Left lung (tissue), 10 donors: ENCODE data around the gene SYDE2. TPM values are rescaled to one million over a fixed set of nuclear protein-coding genes. Genes with fewer than 3 reads are reported as not detected.
A peak's percentile ranks its signal among the peaks of the same experiment; 100 is the strongest.

Source experiments
- ATAC-seq: fragments of 200-7000 bp; cut with Tn5 transposase; one replicate; pipeline ENCODE4 v1.9.1; 2020; ENCODE audit warnings: moderate library complexity
- DNase-seq, 4 donors: peaks; one replicate each; pipeline ENCODE4 v3.0.0-alpha.2; 2013 to 2020
- H3K27ac ChIP-seq, 2 donors: fragments of 200-600 bp; sonication (generic) in 1 of 2; one replicate each; pipeline versions ENCODE4 v1.5.0 to v1.8.0; 2020 to 2021
- H3K27me3 ChIP-seq, 2 donors: fragments of 200-600 bp; sonication (generic) in 1 of 2; one replicate each; pipeline versions ENCODE4 v1.5.0 to v1.8.0; 2020 to 2021
- H3K36me3 ChIP-seq, 2 donors: fragments of 200-600 bp; sonication (generic) in 1 of 2; one replicate each; pipeline versions ENCODE4 v1.5.0 to v1.8.0; 2020 to 2021
- H3K4me1 ChIP-seq, 2 donors: fragments of 200-600 bp; one replicate each; pipeline ENCODE4 v1.8.0; 2021
- H3K4me3 ChIP-seq, 2 donors: fragments of 200-600 bp; sonication (generic) in 1 of 2; one replicate each; pipeline versions ENCODE4 v1.5.0 to v1.8.0; 2020 to 2021; ENCODE audit warnings: mild to moderate bottlenecking in 1 of 2
- H3K9me3 ChIP-seq, 2 donors: fragments of 200-600 bp; sonication (generic) in 1 of 2; one replicate each; pipeline versions ENCODE4 v1.5.0 to v1.8.0; 2020 to 2021
- CTCF ChIP-seq, 2 donors: fragments of 200-600 bp; sonication (generic) in 1 of 2; IDR thresholded peaks; one replicate each; pipeline versions ENCODE4 v1.5.0 to v1.8.0; 2021; ENCODE audit warnings: antibody characterized with exemption in 2 of 2
- intact Hi-C, 2 donors: fragments of 100-400 bp; cut with DNase I; formaldehyde crosslinking; loops; one replicate each; pipeline versions ENCODE4 v1.11.2 to v1.14.2; 2022
- polyA plus RNA-seq, 6 donors: library from polyadenylated mRNA; unstranded; fragments of 120-200 nt; gene quantifications; one replicate each; pipeline ENCODE4 v1.2.1, GENCODE V29; 2013; ENCODE audit not compliant: insufficient read length in 6 of 6
- total RNA-seq, 2 donors: library from RNA; stranded (reverse); fragmentation: NEBNext Ultra II Directional; extraction: Animal tissue kit (Norgen Biotek cat#: 25700); gene quantifications; one replicate each; pipeline ENCODE4 v1.2.1, GENCODE V29; 2021
- donor health status: DM: no; HTN: yes; CAD: no.
- donor health status: DM: no; HTN: no; CAD: no.

The SYDE2 gene
- total and polyA plus RNA-seq, 8 donors = 11.1 to 18.2 (median 14.2) TPM

GRCh38 chr1:85128316-85128715, 72.5 kb downstream of the SYDE2 start:
- Histone ChIP-seq H3K4me1 (no peaks in the 10 kb centered on the region), H3K36me3 (no peaks in the 10 kb centered on the region), H3K9me3 (no peaks in the 10 kb centered on the region), H3K27ac (no peak overlapping the region), H3K27me3 (no peaks in the 10 kb centered on the region), H3K4me3 (no peak overlapping the region)
- intact Hi-C loops = no loop called here
- no peak for TF ChIP-seq CTCF (IDR thresholded peaks at IDR 0.05)
- DNase-seq = peak in 1 of 4 donors; percentile 36
- no peak for ATAC-seq

- H3K36me3 ChIP-seq = no peaks in the 10 kb centered on the region
- DNase-seq (peak in 2 of 4 donors; percentile 72 to 84), ATAC-seq (no peak)
- intact Hi-C loops = no loop called here
- H3K4me1 ChIP-seq = no peaks in the 10 kb centered on the region
- H3K9me3 ChIP-seq = no peaks in the 10 kb centered on the region
- no peak overlapping the region for H3K27ac ChIP-seq
- H3K4me3 ChIP-seq = no peak overlapping the region
- no peaks in the 10 kb centered on the region for H3K27me3 ChIP-seq
- TF ChIP-seq CTCF (IDR thresholded peaks at IDR 0.05) = no peak
Measured at GRCh38 chr1:85125891-85126290, 74.9 kb downstream of the SYDE2 start.

GRCh38 chr1:85124091-85124490, 76.7 kb downstream of the SYDE2 start:
- ATAC-seq (no peak), DNase-seq (no peak)
- no peaks in the 10 kb centered on the region for H3K36me3 ChIP-seq
- no peak overlapping the region for H3K4me3 ChIP-seq
- H3K9me3 ChIP-seq = no peaks in the 10 kb centered on the region
- TF ChIP-seq CTCF (IDR thresholded peaks at IDR 0.05) = no peak
- intact Hi-C loops = no loop called here
- no peaks in the 10 kb centered on the region for H3K4me1 ChIP-seq
- no peak overlapping the region for H3K27ac ChIP-seq
- no peaks in the 10 kb centered on the region for H3K27me3 ChIP-seq

- ATAC-seq (no peak), DNase-seq (no peak)
- Histone ChIP-seq H3K9me3 (no peaks in the 10 kb centered on the region), H3K4me3 (no peak overlapping the region), H3K27me3 (no peaks in the 10 kb centered on the region), H3K4me1 (no peaks in the 10 kb centered on the region), H3K27ac (no peak overlapping the region), H3K36me3 (no peaks in the 10 kb centered on the region)
- TF ChIP-seq CTCF (IDR thresholded peaks at IDR 0.05) = no peak
- intact Hi-C loops = no loop called here
Measured at GRCh38 chr1:85122169-85122568, 78.6 kb downstream of the SYDE2 start.

- DNase-seq (no peak), ATAC-seq (no peak)
- Histone ChIP-seq H3K27ac (no peak overlapping the region), H3K27me3 (no peaks in the 10 kb centered on the region), H3K4me3 (no peak overlapping the region), H3K36me3 (no peaks in the 10 kb centered on the region), H3K4me1 (no peaks in the 10 kb centered on the region), H3K9me3 (no peaks in the 10 kb centered on the region)
- no peak for TF ChIP-seq CTCF (IDR thresholded peaks at IDR 0.05)
- intact Hi-C loops = no loop called here
Measured at GRCh38 chr1:85121744-85122143, 79.1 kb downstream of the SYDE2 start.
